ENCODE results near the gene SMIM43.
A peak's percentile ranks its signal among the peaks of the same experiment; 100 is the strongest.
"Not testable (repeated sequence)": the region's sequence is repeated elsewhere in the genome, so short reads cannot be mapped to it uniquely, and the experiment has no call there.

The SMIM43 gene

GRCh38 chr4:121733942-121734341, 31.0 kb downstream of the SMIM43 start:
- DNase-seq = no peak

GRCh38 chr4:121729753-121730152, 35.2 kb downstream of the SMIM43 start:
- not testable (repeated sequence) for DNase-seq

DNA sequence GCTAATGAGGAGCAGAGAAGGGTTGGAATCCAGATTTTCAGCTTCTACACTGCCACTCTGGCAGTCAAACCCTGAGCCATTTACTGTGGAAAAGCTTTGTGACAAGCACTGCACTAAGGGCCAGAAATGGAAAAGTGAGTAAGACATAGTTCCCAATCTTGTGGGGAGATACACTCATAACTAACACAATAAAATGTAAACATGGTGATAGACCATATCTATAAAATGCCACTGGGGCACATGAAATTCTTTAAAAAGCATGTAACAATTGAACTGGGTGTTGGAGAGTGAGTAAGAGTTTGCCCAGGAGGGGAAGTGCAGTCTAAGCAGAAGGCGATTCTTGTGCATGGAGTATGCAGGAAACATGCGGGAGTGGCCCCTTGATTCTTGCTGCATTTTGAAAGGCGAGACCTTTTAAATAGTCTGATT, 36.2 kb downstream of the SMIM43 start:
- DNase-seq = no peak

DNA sequence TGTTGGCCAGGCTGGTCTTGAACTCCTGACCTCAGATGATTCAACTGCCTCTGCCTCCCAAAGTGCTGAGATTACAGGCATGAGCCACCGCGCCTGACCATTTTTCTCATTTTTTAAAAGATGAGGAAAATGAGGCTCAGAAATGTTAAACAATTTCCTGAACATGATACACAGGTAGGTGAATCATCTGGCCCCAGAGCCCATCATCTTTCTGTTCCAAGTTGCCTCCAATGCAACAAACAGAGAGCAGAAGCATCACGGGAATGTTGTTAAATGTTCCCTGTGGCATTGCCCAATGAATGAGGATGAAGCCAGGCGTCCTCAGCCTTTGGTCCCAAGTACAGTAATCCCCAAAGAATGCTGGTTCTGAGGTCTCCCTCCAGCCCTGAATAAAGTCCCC, 36.9 kb downstream of the SMIM43 start:
- DNase-seq = no peak

DNA sequence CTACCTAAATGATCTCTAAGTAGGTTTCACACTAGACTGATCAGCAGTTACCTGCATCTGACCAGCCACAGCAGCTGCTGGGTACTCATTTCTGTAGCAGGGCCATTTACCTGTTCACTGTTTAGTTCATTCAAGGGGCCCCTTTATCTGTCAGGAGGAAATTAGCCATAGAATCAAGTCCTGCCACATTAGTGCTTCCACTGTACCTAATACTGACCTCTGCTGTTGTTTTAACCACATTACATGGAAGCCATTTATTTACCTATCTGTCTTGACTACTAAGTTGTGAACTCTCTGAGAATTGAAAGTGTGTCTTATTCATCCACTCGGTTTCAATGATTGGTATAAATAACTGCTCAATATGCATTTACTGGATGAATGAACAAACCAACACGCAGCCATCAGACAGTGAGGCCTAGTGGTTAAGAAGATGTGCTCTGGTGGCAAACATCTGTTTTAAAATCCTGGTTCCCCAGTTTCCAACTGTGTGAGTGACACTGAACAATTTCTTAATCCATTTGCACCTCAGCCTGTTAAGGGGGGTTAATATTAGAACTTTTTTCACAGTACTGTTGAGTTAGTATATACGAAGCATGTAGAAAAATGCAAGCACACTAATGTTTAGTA, 38.2 kb downstream of the SMIM43 start:
- DNase-seq = peak; percentile 36

DNA sequence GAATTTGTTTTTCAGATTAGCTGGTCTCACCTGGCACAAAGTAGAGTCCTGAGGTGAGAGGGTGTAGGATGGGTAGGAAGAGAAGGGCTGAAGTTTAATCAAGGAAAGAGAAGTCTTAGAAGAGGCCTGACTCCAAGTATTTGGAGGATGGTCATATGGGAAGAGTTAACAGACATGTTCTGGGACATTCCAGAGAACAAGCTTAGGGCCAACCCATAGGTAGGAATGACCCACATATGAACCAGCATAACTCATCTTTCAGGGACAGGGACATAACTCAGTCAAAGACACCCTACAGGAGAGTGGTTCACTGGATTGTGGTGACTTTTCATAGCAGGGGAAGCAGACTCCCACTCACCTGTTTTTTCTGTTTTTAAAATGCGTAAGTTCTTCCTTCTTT, 40.3 kb downstream of the SMIM43 start:
- DNase-seq = no peak

GRCh38 chr4:121721700-121722099, 43.3 kb downstream of the SMIM43 start:
- no peak for DNase-seq

DNA sequence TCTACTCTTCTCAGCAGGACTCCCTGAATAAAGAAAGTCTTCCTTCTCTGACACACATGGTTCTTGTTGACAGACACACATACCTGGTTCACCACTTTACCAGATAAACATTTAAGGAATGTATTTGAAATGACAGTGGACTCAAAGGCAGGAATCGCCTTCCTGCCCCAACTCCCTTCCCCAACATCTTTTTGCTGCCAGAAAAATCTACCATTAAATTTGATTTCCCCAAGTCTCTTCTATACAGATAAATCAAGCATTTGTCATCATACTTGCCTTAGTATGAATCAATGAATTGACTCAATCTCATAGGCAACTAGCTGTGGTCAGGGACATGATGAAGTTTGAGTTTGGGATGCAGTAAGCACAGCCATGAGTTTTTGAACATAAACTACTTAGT, 44.9 kb downstream of the SMIM43 start:
- no peak for DNase-seq

DNA sequence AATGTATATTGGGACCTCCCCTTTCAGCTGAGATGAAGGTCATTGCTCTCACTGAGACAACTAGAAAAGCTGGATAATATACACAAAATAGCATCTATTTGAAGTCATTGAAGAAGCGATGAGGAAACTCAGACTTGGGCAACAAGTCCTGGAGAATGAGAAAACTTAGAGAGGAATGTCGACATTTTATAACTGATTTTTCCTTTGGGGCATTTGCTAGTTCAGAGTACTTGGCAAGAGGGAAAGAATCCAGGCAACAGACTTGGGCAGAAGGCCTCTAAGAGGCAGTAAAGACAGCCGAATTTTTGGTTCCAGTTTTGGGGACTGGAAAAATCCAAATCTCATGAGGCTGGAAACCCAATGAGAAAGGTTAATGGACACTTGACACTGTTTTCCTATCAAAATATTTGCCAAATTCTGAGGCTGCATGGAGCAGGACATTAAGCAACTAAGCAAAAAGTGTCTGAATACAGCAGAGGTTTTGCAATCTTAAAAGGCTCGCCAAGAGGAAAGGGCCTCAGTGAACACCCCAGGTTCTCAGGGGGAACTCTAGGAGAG, 47.2 kb downstream of the SMIM43 start:
- DNase-seq = no peak

- DNase-seq = no peak
Observed at GRCh38 chr4:121714548-121714947, 50.4 kb downstream of the SMIM43 start.

- DNase-seq = no peak
Observed at GRCh38 chr4:121712783-121713182, 52.2 kb downstream of the SMIM43 start.

GRCh38 chr4:121712001-121712651, 52.8 kb downstream of the SMIM43 start:
- no peak for DNase-seq

GRCh38 chr4:121711263-121712000, 53.5 kb downstream of the SMIM43 start:
- peak; percentile 73 for DNase-seq

DNA sequence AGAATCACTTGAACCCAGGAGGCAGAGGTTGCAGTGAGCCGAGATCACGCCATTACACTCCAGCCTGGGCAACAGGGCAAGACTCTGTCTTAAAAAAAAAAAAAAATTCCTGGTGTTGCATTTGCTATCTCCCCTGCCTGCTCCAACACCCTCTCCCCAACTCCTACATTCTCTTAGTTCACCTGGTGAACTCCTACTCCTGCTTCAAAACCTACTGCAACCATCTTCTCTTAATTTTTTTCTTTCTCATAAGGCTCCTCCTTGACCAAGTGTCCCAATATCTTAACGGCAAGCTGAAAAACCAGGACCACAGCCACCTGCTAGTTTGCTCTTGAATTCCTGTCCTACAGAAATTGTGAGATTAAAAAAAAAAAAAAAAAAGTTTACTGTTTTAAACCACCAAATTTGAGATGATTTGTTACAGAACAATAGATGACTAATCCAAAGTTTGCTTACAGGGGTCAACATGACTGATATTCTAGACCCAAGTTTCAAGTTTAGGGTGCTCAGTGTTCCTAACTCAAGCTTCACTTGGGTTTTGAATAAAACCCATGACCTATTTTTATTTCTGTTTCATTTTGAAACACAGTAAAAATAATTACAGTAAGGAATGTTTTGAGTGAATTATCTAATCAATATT, 55.1 kb downstream of the SMIM43 start:
- no peak for DNase-seq

All from NCI-H446 treated with DMSO at 0.1 percent for 48 hours (cell line).